Sciatic nerve (tissue), 2 donors: Measurements from ENCODE around the gene TSPAN14. TPM values are rescaled to one million over a fixed set of nuclear protein-coding genes. Genes with fewer than 3 reads are reported as not detected.
"Not testable (repeated sequence)": the region's sequence is repeated elsewhere in the genome, so short reads cannot be mapped to it uniquely, and the experiment has no call there.

Experiments
- ATAC-seq: fragments of 200-7000 bp; cut with Tn5 transposase; one replicate; pipeline ENCODE4 v1.9.1; 2020; ENCODE audit warnings: mild to moderate bottlenecking, moderate library complexity
- DNase-seq: peaks from one replicate; pipeline ENCODE4 v3.0.0-alpha.2; 2020; ENCODE audit warnings: low spot score
- intact Hi-C: fragments of 100-400 bp; cut with DNase I; formaldehyde crosslinking; loops from one replicate; pipeline ENCODE4 v1.14.2; 2022
- total RNA-seq: library from RNA; stranded (reverse); fragmentation: NEBNext Ultra II Directional; extraction: Animal tissue kit (Norgen Biotek cat#: 25700); gene quantifications from one replicate; pipeline ENCODE4 v1.2.1, GENCODE V29; 2021
- donor health status: DM: no; HTN: no; CAD: no.
- donor health status: DM: no; HTN: no; CAD: no.

TSPAN14 gene
- total RNA-seq, 1 donor from 2014 or later, result 103 TPM

GRCh38 chr10:80542652-80543318, 88.7 kb downstream of the TSPAN14 start:
- ATAC-seq, result no peak
- intact Hi-C loops, result no loop called here
- no peak for DNase-seq

GRCh38 chr10:80543319-80543672, 89.2 kb downstream of the TSPAN14 start:
- intact Hi-C loops, DNase-seq, ATAC-seq: not testable (repeated sequence)

GRCh38 chr10:80544316-80544953, 90.3 kb downstream of the TSPAN14 start:
- ATAC-seq, result no peak
- DNase-seq, result no peak
- intact Hi-C loops, result no loop called here

- intact Hi-C loops, result no loop called here
- DNase-seq (no peak), ATAC-seq (no peak)
These were observed 91.3 kb downstream of the TSPAN14 start for GRCh38 chr10:80545258-80545881.

GRCh38 chr10:80552151-80552646, 98.1 kb downstream of the TSPAN14 start:
- ATAC-seq, result peak; percentile 22
- intact Hi-C loops, result no loop called here
- DNase-seq, result no peak

GRCh38 chr10:80553436-80553835, 99.3 kb downstream of the TSPAN14 start:
- intact Hi-C loops, result no loop called here
- ATAC-seq (no peak), DNase-seq (no peak)

- ATAC-seq (no peak), DNase-seq (no peak)
- intact Hi-C loops, result no loop called here
These were observed 99.9 kb downstream of the TSPAN14 start for GRCh38 chr10:80554050-80554449.

- intact Hi-C loops, result no loop called here
- ATAC-seq (no peak), DNase-seq (no peak)
These were observed 101.3 kb downstream of the TSPAN14 start for GRCh38 chr10:80555415-80555814.

GRCh38 chr10:80561950-80562349, 107.8 kb downstream of the TSPAN14 start:
- intact Hi-C loops, result no loop called here
- DNase-seq (no peak), ATAC-seq (no peak)

- intact Hi-C loops, result no loop called here
- DNase-seq (no peak), ATAC-seq (no peak)
These were observed 113.2 kb downstream of the TSPAN14 start for GRCh38 chr10:80567292-80567691.

GRCh38 chr10:80569131-80569895, 115.2 kb downstream of the TSPAN14 start:
- ATAC-seq, result no peak
- DNase-seq, result no peak
- intact Hi-C loops, result no loop called here

- no peak for ATAC-seq
- intact Hi-C loops, result no loop called here
- DNase-seq, result no peak
These were observed 117.2 kb downstream of the TSPAN14 start for GRCh38 chr10:80571352-80571751.

GRCh38 chr10:80579181-80579763, 125.2 kb downstream of the TSPAN14 start:
- ATAC-seq, result no peak
- no peak for DNase-seq
- intact Hi-C loops, result no loop called here

- intact Hi-C loops, result no loop called here
- DNase-seq, result no peak
- no peak for ATAC-seq
These were observed 125.9 kb downstream of the TSPAN14 start for GRCh38 chr10:80579849-80580637.

GRCh38 chr10:80580638-80581468, 126.7 kb downstream of the TSPAN14 start:
- intact Hi-C loops, result no loop called here
- no peak for DNase-seq
- no peak for ATAC-seq

- ATAC-seq (no peak), DNase-seq (no peak)
- intact Hi-C loops, result no loop called here
These were observed 127.3 kb downstream of the TSPAN14 start for GRCh38 chr10:80581469-80581835.

GRCh38 chr10:80582286-80582960, 128.3 kb downstream of the TSPAN14 start:
- DNase-seq, result no peak

More at GRCh38 chr10:80582286-80582960, 128.3 kb downstream of the TSPAN14 start:
- intact Hi-C loops, result no loop called here
- ATAC-seq, result no peak
